AG10803 (cell line): ENCODE results near the gene ANP32A.
A peak's percentile ranks its signal among the peaks of the same experiment; 100 is the strongest.

Experiments used
- DNase-seq: peaks from one replicate; pipeline ENCODE4 v3.0.0; 2010; ENCODE audit warnings: low read depth
- H3K4me3 ChIP-seq: 2 replicates; pipeline ENCODE4 v1.5.1; 2011; ENCODE audit warnings: mild to moderate bottlenecking, low read length, control low read depth
- TF ChIP-seq, protein P1 (sequence below): conservative IDR thresholded peaks from 2 replicates; pipeline ENCODE4 v1.5.1; 2011; ENCODE audit warnings: mild to moderate bottlenecking, low read length, control low read depth, inconsistent platforms

Gene ANP32A

DNA sequence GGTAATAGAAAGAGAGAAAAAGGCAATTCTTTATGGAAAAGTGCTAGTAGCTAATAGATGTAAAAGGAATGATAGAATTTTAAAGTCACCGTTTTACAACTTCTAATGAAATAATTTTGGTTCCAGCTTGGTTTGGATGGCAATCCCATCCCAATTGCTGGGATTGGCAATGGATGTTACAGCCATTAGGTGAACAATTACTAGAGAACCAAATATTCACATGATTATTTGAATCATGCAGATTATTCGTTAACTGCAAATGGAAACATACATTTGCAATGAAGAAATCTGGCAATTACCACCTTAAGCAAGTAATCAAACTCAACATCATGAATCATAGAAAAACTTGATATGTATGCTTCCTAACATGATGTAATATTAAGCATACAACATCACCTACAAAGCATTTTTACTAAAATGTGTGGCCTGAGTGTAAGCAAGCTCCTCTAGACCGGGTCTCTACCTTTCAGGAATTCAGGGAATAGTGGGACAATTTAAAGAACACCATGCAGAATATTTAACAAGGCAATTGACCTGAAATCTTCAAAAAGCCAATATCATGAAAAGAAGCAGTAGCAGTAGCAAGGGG lies 26.2 kb upstream of the ANP32A start:
- H3K4me3 ChIP-seq, result no peak overlapping the region
- DNase-seq, result no peak
- TF ChIP-seq, protein P1, sequence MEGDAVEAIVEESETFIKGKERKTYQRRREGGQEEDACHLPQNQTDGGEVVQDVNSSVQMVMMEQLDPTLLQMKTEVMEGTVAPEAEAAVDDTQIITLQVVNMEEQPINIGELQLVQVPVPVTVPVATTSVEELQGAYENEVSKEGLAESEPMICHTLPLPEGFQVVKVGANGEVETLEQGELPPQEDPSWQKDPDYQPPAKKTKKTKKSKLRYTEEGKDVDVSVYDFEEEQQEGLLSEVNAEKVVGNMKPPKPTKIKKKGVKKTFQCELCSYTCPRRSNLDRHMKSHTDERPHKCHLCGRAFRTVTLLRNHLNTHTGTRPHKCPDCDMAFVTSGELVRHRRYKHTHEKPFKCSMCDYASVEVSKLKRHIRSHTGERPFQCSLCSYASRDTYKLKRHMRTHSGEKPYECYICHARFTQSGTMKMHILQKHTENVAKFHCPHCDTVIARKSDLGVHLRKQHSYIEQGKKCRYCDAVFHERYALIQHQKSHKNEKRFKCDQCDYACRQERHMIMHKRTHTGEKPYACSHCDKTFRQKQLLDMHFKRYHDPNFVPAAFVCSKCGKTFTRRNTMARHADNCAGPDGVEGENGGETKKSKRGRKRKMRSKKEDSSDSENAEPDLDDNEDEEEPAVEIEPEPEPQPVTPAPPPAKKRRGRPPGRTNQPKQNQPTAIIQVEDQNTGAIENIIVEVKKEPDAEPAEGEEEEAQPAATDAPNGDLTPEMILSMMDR, result no peak

DNA sequence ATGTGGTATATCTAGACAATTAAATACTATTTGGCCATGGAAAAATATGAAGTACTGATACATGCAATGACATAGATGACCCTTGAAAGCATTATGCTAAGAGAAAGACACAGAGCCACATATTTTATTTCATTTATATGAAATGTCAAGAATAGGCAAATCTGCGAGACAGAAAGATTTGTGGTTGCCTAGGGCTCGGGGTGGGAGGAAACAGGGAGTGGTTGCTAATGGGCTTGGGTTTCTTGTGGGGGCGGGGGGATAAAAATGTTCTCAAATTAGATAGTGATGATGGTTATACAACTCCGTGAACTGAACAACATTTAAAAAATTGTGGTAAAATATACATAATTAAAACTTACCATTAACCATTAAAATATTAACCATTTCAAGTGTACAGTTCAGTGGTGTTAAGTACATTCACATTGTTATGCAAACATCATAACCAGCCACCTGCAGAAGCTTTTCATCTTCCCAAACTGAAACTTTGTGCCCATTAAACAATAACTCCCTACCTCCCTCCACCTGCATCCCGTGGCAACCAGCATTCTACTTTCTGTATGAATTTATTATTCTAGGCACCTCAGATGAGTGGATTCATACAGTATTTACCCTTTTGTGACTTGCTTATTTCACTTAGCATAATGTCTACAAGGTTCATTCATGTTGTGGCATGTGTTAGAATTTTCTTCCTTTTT lies 24.3 kb upstream of the ANP32A start:
- TF ChIP-seq, protein P1, result no peak
- no peak overlapping the region for H3K4me3 ChIP-seq
- DNase-seq, result no peak

DNA sequence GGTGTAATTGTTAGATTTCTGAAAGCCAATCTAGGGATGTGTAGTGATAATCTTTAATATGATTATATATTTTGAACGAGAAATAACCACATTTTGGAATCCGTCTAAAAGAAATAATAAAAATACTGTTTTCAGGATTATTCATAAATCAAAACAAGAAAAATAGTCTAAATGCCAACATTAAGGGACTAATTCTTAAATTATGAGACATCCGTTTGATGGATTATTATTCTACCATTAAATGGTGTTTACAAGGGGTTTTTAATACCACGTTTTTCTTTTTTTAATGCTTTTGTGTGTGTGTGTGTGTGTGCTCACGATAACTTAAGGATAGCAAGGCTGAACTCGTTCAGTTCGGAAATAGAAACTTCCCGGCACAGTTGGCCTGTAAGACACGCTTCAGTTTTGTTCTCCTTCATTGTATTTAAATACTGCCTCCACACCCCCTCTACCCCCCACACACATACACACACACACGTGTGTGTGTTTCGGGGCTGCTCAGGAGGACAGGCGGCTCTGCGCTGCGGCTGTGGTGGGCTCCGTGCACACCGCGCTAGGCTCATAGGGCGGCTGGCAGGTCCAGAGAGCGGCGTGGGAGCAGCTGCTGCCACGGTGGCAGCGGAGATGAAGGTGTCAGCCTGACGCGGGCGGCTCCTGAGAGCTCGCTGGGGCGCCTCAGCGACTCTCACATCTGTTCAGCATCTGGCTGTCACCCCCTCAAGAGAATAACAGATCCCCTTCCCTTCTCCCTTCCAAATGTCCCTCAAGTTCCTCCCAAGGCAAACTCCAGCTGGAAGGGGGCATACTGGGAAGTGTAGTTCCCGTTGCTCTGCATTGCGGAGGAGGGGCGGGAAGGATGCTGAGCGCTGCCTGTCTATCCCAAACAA lies 23.0 kb upstream of the ANP32A start:
- TF ChIP-seq, protein P1, result no peak
- DNase-seq, result no peak
- peak overlapping the region; percentile 42 for H3K4me3 ChIP-seq

DNA sequence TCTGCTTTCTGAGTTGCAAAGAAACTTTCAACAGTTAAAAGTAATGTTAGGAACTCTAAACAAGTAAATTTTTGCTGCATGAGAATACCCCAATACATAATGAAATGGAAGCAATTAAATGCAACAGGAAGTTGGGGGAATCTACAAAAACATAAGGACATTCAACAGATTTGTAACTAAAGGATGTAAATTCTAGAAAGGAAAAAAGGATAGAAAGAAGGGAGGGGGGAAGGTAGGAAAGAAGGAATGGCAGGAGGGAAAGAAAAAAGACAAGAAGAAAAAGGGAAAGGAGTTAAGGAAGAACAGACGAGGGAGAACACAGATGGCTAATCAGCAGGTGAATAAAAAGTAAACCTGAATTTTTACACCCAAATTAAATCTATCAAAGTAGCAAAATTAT lies 22.3 kb upstream of the ANP32A start:
- TF ChIP-seq, protein P1, result no peak
- H3K4me3 ChIP-seq, result no peak overlapping the region
- no peak for DNase-seq

DNA sequence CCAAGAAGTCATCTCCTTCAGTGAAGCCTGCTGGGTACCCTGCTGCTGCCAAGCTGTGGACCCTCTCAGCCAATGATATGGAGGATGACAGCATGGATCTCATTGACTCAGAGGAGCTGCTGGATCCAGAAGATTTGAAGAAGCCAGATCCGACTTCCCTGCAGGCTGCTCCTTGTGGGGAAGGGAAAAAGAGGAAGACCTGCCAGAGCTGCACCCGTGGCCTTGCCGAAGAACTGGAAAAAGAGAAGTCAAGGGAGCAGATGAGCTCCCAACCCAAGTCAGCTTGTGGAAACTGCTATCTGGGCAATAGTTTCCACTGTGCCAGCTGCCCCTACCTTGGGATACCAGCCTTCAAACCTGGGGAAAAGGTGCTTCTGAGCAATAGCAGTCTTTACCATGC lies 13.7 kb upstream of the ANP32A start:
- no peak overlapping the region for H3K4me3 ChIP-seq
- TF ChIP-seq, protein P1, result no peak
- DNase-seq, result no peak

DNA sequence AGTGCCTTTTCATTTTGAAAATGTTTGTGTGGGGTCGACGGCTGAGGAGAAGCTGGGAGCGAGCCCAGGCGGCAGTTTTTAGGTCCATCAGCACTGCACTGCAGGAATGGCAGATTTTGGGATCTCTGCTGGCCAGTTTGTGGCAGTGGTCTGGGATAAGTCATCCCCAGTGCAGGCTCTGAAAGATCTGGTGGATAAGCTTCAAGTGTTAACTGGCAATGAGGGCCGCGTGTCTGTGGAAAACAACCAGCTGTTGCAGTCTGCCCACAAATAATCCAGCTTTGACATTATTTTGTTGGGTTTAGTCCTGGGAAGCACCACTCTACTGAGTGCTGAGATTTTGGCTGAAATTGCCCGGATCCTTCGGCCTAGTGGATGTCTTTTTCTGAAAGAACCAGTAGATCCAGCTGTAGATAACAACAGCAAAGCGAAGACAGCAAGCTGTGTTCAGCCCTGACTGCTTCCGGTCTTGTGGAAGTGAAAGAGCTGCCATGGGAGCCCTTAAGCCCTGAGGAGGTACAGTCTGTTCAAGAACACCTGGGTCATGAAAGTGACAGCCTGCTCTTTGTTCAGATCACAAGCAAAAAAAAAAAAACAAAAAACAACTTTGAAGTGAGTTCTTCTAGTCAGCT lies 13.1 kb upstream of the ANP32A start:
- H3K4me3 ChIP-seq, result no peak overlapping the region
- TF ChIP-seq, protein P1, result no peak
- no peak for DNase-seq
